H1 (cell line): Measurements from ENCODE around the gene ACAD10. TPM values are rescaled to one million over a fixed set of nuclear protein-coding genes. Genes with fewer than 3 reads are reported as not detected.

Experiments
- CTCF ChIA-PET: fragments of 300-600 bp; sonication (Branson Sonifier 250); formaldehyde crosslinking; loops from one replicate; lab custom pipeline; 2021; ENCODE audit not compliant: partially characterized antibody; lab: Charles Lee
- POLR2A ChIA-PET: fragments of 300-600 bp; sonication (Branson Sonifier 250); formaldehyde crosslinking; loops from one replicate; lab custom pipeline; 2021; ENCODE audit warnings: inconsistent platforms; ENCODE audit not compliant: partially characterized antibody; lab: Charles Lee
- DNase-seq, 2 experiments: peaks; one replicate each; pipeline versions ENCODE4 v3.0.0 to v3.0.0-alpha.2; 2010 to 2022; ENCODE audit warnings: low spot score in 2 of 2, low read depth in 1 of 2, mixed read lengths in 1 of 2
- FAIRE-seq: peaks from 2 replicates; lab custom pipeline; 2011; peaks lifted over from hg19 to GRCh38; lab: Jason Lieb, UNC
- H2AFZ ChIP-seq: 2 replicates; pipeline ENCODE4 v1.8.1; 2012; ENCODE audit warnings: low read length, inconsistent platforms
- H2AK5ac ChIP-seq: 2 replicates; pipeline ENCODE4 v1.6.1; 2013; ENCODE audit warnings: low read depth, low read length
- H2BK120ac ChIP-seq: replicated peaks from 2 replicates; pipeline ENCODE3; 2013; ENCODE audit warnings: low read depth, low read length, inconsistent platforms
- H2BK12ac ChIP-seq: 2 replicates; pipeline ENCODE4 v1.6.1; 2013; ENCODE audit warnings: low read depth, low read length
- H2BK15ac ChIP-seq: 2 replicates; pipeline ENCODE4 v1.6.1; 2013; ENCODE audit warnings: low read length
- H2BK20ac ChIP-seq: 2 replicates; pipeline ENCODE4 v1.6.1; 2013; ENCODE audit warnings: low read length
- H2BK5ac ChIP-seq: 2 replicates; pipeline ENCODE4 v1.6.1; 2013; ENCODE audit warnings: low read depth, low read length
- H3K14ac ChIP-seq: 2 replicates; pipeline ENCODE4 v1.6.1; 2013; ENCODE audit warnings: inconsistent platforms; ENCODE audit not compliant: insufficient read length
- H3K18ac ChIP-seq: 2 replicates; pipeline ENCODE4 v1.6.1; 2013; ENCODE audit warnings: low read length; ENCODE audit errors: extremely low read depth
- H3K23ac ChIP-seq: 2 replicates; pipeline ENCODE4 v1.6.1; 2013; ENCODE audit warnings: inconsistent platforms; ENCODE audit not compliant: insufficient read length
- H3K23me2 ChIP-seq: 2 replicates; pipeline ENCODE4 v1.6.1; 2013; ENCODE audit warnings: low read depth, low read length
- H3K27ac ChIP-seq: 2 replicates; pipeline ENCODE4 v1.6.1; 2011; ENCODE audit warnings: low read depth, low read length, inconsistent platforms
- H3K27me3 ChIP-seq, 4 experiments: replicated peaks in 1 of 4; 1 replicate in 1 of 4; 2 replicates in 3 of 4; pipeline versions ENCODE4 v1.6.1 to v1.8.1; 2011 to 2013; ENCODE audit warnings: low read length in 3 of 4, mild to moderate bottlenecking in 3 of 4, inconsistent platforms in 2 of 4, mixed read lengths in 2 of 4, moderate library complexity in 1 of 4; ENCODE audit not compliant: control insufficient read depth in 3 of 4, insufficient read depth in 3 of 4; ENCODE audit errors: extremely low read depth in 1 of 4
- H3K36me3 ChIP-seq, 4 experiments: 2 replicates each; pipeline versions ENCODE4 v1.6.1 to v1.8.1; 2011 to 2013; ENCODE audit warnings: mild to moderate bottlenecking in 4 of 4, low read length in 3 of 4, moderate library complexity in 2 of 4, control low read depth in 1 of 4, inconsistent platforms in 1 of 4; ENCODE audit not compliant: insufficient read depth in 4 of 4, control insufficient read depth in 2 of 4
- H3K4ac ChIP-seq: replicated peaks from 2 replicates; pipeline ENCODE3; 2013; ENCODE audit warnings: low read length, low read depth, mixed read lengths, inconsistent platforms; ENCODE audit not compliant: insufficient read length
- H3K4me1 ChIP-seq, 4 experiments: replicated peaks in 1 of 4; 1 replicate in 1 of 4; 2 replicates in 3 of 4; pipeline versions ENCODE4 v1.6.1 to v1.8.1; 2011 to 2013; ENCODE audit warnings: low read length in 3 of 4, inconsistent platforms in 2 of 4, mixed read lengths in 1 of 4; ENCODE audit not compliant: insufficient read depth in 4 of 4, control insufficient read depth in 3 of 4
- H3K4me2 ChIP-seq, 2 experiments: 2 replicates each; pipeline versions ENCODE4 v1.6.1 to v1.8.1; 2011 to 2013; ENCODE audit warnings: low read depth in 2 of 2, low read length in 2 of 2, control low read depth in 1 of 2, inconsistent platforms in 1 of 2, mild to moderate bottlenecking in 1 of 2; ENCODE audit not compliant: insufficient read depth in 1 of 2
- H3K4me3 ChIP-seq, 4 experiments: fragments of 200-600, 300-600 bp in 1 of 4; sonication (generic), shearing (Covaris generic), sonication (Bioruptor Twin) in 1 of 4; 2 replicates each; pipeline versions ENCODE4 v1.5.1 to v1.8.1; 2011 to 2016; ENCODE audit warnings: low read length in 4 of 4, low read depth in 3 of 4, control low read depth in 2 of 4, inconsistent platforms in 2 of 4, mild to moderate bottlenecking in 2 of 4, mixed read lengths in 1 of 4, moderate library complexity in 1 of 4; ENCODE audit not compliant: insufficient read depth in 2 of 4; ENCODE audit errors: extremely low read depth in 1 of 4
- H3K56ac ChIP-seq: replicated peaks from 2 replicates; pipeline ENCODE3; 2013; ENCODE audit warnings: low read depth, mild to moderate bottlenecking, mixed read lengths, low read length, inconsistent platforms; ENCODE audit not compliant: insufficient read length
- H3K79me1 ChIP-seq: 2 replicates; pipeline ENCODE4 v1.6.1; 2013; ENCODE audit warnings: low read depth, low read length, control low read depth
- H3K79me2 ChIP-seq, 2 experiments: 2 replicates each; pipeline versions ENCODE4 v1.6.1 to v1.8.1; 2012 to 2013; ENCODE audit warnings: low read length in 2 of 2, mild to moderate bottlenecking in 2 of 2, inconsistent platforms in 1 of 2; ENCODE audit not compliant: insufficient read depth in 2 of 2, control insufficient read depth in 1 of 2
- H3K9ac ChIP-seq, 4 experiments: replicated peaks in 1 of 4; 1 replicate in 1 of 4; 2 replicates in 3 of 4; pipeline versions ENCODE4 v1.6.1 to v1.8.1; 2011 to 2013; ENCODE audit warnings: low read depth in 3 of 4, low read length in 3 of 4, control low read depth in 2 of 4, mild to moderate bottlenecking in 2 of 4, moderate library complexity in 2 of 4, inconsistent platforms in 1 of 4; ENCODE audit errors: extremely low read depth in 1 of 4
- H3K9me3 ChIP-seq, 2 experiments: 2 replicates each; pipeline versions ENCODE4 v1.6.1 to v1.8.1; 2012 to 2013; ENCODE audit warnings: mild to moderate bottlenecking in 2 of 2, moderate library complexity in 2 of 2, control low read depth in 1 of 2, inconsistent platforms in 1 of 2, low read depth in 1 of 2, low read length in 1 of 2, mixed read lengths in 1 of 2; ENCODE audit not compliant: insufficient read depth in 2 of 2
- H4K20me1 ChIP-seq, 2 experiments: replicated peaks in 1 of 2; 2 replicates each; pipeline versions ENCODE3 to v1.8.1; 2011 to 2013; ENCODE audit warnings: inconsistent platforms in 2 of 2, low read length in 2 of 2, mild to moderate bottlenecking in 1 of 2; ENCODE audit not compliant: insufficient read depth in 2 of 2, control insufficient read depth in 1 of 2
- H4K5ac ChIP-seq: 2 replicates; pipeline ENCODE4 v1.6.1; 2013; ENCODE audit warnings: low read length, low read depth, mixed read lengths, inconsistent platforms; ENCODE audit not compliant: insufficient read length
- H4K8ac ChIP-seq: 2 replicates; pipeline ENCODE4 v1.8.0; 2013; ENCODE audit warnings: mild to moderate bottlenecking, moderate library complexity, low read length, inconsistent platforms; ENCODE audit not compliant: insufficient read depth; ENCODE audit errors: extremely low read depth
- H4K91ac ChIP-seq: replicated peaks from 2 replicates; pipeline ENCODE3; 2013; ENCODE audit warnings: low read length, mixed read lengths, inconsistent platforms; ENCODE audit not compliant: insufficient read length
- ASH2L ChIP-seq: fragments of 200-600, 300-600 bp; sonication (generic); IDR thresholded peaks from one replicate; pipeline ENCODE4 v1.7.1; 2017; ENCODE audit warnings: low read length
- EP300 ChIP-seq, 2 experiments: IDR thresholded peaks; 1 replicate in 1 of 2; 2 replicates in 1 of 2; pipeline ENCODE4 v1.6.1; 2011 to 2012; ENCODE audit warnings: low read depth in 2 of 2, low read length in 2 of 2, mild to moderate bottlenecking in 2 of 2, borderline replicate concordance in 1 of 2, inconsistent platforms in 1 of 2, moderate library complexity in 1 of 2
- KDM4A ChIP-seq: IDR thresholded peaks from one replicate; pipeline ENCODE4 v1.7.1; 2012; ENCODE audit warnings: low read depth, mild to moderate bottlenecking, moderate library complexity, low read length, inconsistent platforms; ENCODE audit not compliant: severe bottlenecking
- MAFK ChIP-seq: IDR thresholded peaks from 2 replicates; pipeline ENCODE4 v1.6.1; 2012; ENCODE audit warnings: low read depth, mild to moderate bottlenecking, improper control_type of control experiment, low read length
- PHF8 ChIP-seq: fragments of 200-600 bp; sonication (generic); conservative IDR thresholded peaks from 2 replicates; pipeline ENCODE4 v1.7.1; 2012; ENCODE audit warnings: low read depth, mild to moderate bottlenecking, inconsistent platforms, low read length, moderate library complexity
- POU5F1 ChIP-seq: IDR thresholded peaks from 2 replicates; pipeline ENCODE4 v1.6.1; 2011; ENCODE audit warnings: low read depth, mild to moderate bottlenecking, low read length, moderate library complexity
- SAP30 ChIP-seq: fragments of 300-600 bp; sonication (generic); IDR thresholded peaks from 2 replicates; pipeline ENCODE4 v1.7.1; 2012; ENCODE audit warnings: low read length, moderate library complexity, mild to moderate bottlenecking, inconsistent platforms; ENCODE audit not compliant: insufficient read depth, insufficient replicate concordance
- SIX5 ChIP-seq: IDR thresholded peaks from 2 replicates; pipeline ENCODE4 v1.6.1; 2011; ENCODE audit warnings: mild to moderate bottlenecking, low read depth, low read length
- SP1 ChIP-seq: IDR thresholded peaks from 2 replicates; pipeline ENCODE4 v1.6.1; 2011; ENCODE audit warnings: low read depth, low read length
- YY1 ChIP-seq: IDR thresholded peaks from 2 replicates; pipeline ENCODE4 v1.6.1; 2011; ENCODE audit warnings: low read depth, mild to moderate bottlenecking, low read length
- WGBS, 2 experiments: shearing (Covaris generic) in 1 of 2; methylation state at CpG; one replicate each; pipeline versions ENCODE4 v1.1.6 to v1.1.7; 2013 to 2015; ENCODE audit warnings: low lambda C conversion rate in 2 of 2, mixed read lengths in 2 of 2, inconsistent platforms in 1 of 2, low coverage in 1 of 2, missing lambda C conversion rate in 1 of 2; ENCODE audit not compliant: insufficient replicate concordance in 2 of 2, insufficient coverage in 1 of 2, insufficient read length in 1 of 2; ENCODE audit errors: extremely low coverage in 1 of 2, missing lambda C conversion rate in 1 of 2; 5-methylcytosine and 5-hydroxymethylcytosine counted together
- polyA plus RNA-seq, 7 experiments: library from polyadenylated mRNA; depleted of rRNA in 3 of 7; stranded (reverse) in 5 of 7; unstranded in 2 of 7; fragments of >200 nt in 5 of 7; fragments of 200-250 nt in 2 of 7; gene quantifications; 1 replicate in 5 of 7; 2 replicates in 1 of 7; 4 replicates in 1 of 7; pipeline versions ENCODE4 v1.2.1 to v1.2.3, GENCODE V29; 2011 to 2013; ENCODE audit warnings: missing spikeins in 2 of 7, mixed read lengths in 2 of 7
- total RNA-seq: library from RNA; stranded (reverse); fragmentation: NEBNext Ultra II Directional; extraction: Animal tissue kit (Norgen Biotek cat#: 25700); gene quantifications from 2 replicates; pipeline ENCODE4 v1.2.1, GENCODE V29; 2021
- TF ChIP-seq, protein P1 (sequence below): IDR thresholded peaks from 2 replicates; pipeline ENCODE4 v1.6.1; 2011; ENCODE audit warnings: low read length, improper control_type of control experiment
- TF ChIP-seq, protein P2 (sequence below): IDR thresholded peaks from 2 replicates; pipeline ENCODE4 v1.6.1; 2012; ENCODE audit warnings: inconsistent platforms

Gene ACAD10
- total and polyA plus RNA-seq, 2 of the 8 experiments (the other 6 are each of a cell fraction or from before 2014, with no cell fraction given) = 17.3 to 23.3 TPM

DNA sequence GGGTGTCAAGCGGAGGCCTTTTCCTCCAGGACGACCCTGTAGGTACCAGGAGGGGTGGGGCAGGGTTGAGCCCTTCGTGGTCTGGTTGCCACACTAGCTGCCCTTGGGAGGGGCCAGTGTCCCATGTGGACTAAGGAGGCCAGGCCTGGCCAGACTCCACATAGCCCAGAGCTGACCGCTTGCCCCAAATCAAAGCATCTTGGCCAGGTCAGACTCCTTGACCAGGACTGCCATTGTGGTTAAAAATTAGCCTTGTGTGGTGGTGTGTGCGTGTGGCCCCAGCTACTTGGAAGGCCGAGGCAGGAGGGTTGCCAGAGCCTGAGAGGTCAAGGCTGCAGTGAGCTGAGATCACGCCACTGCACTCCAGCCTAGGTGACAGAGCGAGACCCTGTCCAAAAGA, 105.7 kb downstream of the ACAD10 start:
- DNase-seq (no peak), FAIRE-seq (no peak)
- H3K36me3 ChIP-seq = peaks cover 3 to 24% (median 17%) of the 10 kb centered on the region in 4 experiments; a peak in 7 of 8 replicates
- no peaks in the 10 kb centered on the region for H3K79me2 ChIP-seq
- 93% methylated on average over 8 of the region's 8 CpGs; no CpG with 5 or more reads in 1 of the 2 experiments for WGBS, 2 experiments
- no peaks in the 10 kb centered on the region for H3K23me2 ChIP-seq
- no peak overlapping the region for H2BK12ac ChIP-seq
- H3K4me2 ChIP-seq = no peak overlapping the region
- H2AK5ac ChIP-seq = no peak overlapping the region
- ChIA-PET POLR2A (interaction anchor here (0.6 to 2.4 kb wide), 3 partner anchors 14 to 191 kb away, joined by 3 to 5 read pairs (median 4); partner anchors contain the start of gene ALDH2), CTCF (interaction anchor here (0.6 to 11.1 kb wide), 7 partner anchors 14 to 47 kb away, joined by 3 to 90 read pairs (median 3); no protein-coding TSS in a partner anchor)
- no peaks in the 10 kb centered on the region for H3K4me1 ChIP-seq
- H3K14ac ChIP-seq = no peak overlapping the region
- no peak overlapping the region for H4K8ac ChIP-seq
- H2BK120ac ChIP-seq = no peak overlapping the region
- no peak overlapping the region for H3K23ac ChIP-seq
- no peak overlapping the region for H3K27ac ChIP-seq
- no peaks in the 10 kb centered on the region for H3K79me1 ChIP-seq
- H2BK20ac ChIP-seq = no peak overlapping the region
- H4K91ac ChIP-seq = no peak overlapping the region
- no peak overlapping the region for H3K9ac ChIP-seq
- H3K18ac ChIP-seq = no peak overlapping the region
- no peak overlapping the region for H4K5ac ChIP-seq
- H2BK15ac ChIP-seq = no peak overlapping the region
- no peak overlapping the region for H2BK5ac ChIP-seq
- H3K27me3 ChIP-seq = no peaks in the 10 kb centered on the region
- no peak overlapping the region for H3K4ac ChIP-seq
- H3K4me3 ChIP-seq = no peak overlapping the region
- H2AFZ ChIP-seq = no peak overlapping the region
- H3K9me3 ChIP-seq = no peaks in the 10 kb centered on the region
- peaks cover 0 to 3% of the 10 kb centered on the region in 2 experiments for H4K20me1 ChIP-seq
- no peak overlapping the region for H3K56ac ChIP-seq
- TF ChIP-seq YY1 (no peak), SIX5 (no peak), EP300 (IDR thresholded peaks at IDR 0.05; ENCODE audit: borderline replicate concordance in 1 of 2, low read depth in 2 of 2, low read length in 2 of 2) (no peak), POU5F1 (no peak), SP1 (no peak), PHF8 (no peak), SAP30 (no peak), MAFK (no peak), KDM4A (no peak), ASH2L (no peak)
- TF ChIP-seq, protein P1, sequence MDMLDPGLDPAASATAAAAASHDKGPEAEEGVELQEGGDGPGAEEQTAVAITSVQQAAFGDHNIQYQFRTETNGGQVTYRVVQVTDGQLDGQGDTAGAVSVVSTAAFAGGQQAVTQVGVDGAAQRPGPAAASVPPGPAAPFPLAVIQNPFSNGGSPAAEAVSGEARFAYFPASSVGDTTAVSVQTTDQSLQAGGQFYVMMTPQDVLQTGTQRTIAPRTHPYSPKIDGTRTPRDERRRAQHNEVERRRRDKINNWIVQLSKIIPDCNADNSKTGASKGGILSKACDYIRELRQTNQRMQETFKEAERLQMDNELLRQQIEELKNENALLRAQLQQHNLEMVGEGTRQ = no peak
- TF ChIP-seq, protein P2, sequence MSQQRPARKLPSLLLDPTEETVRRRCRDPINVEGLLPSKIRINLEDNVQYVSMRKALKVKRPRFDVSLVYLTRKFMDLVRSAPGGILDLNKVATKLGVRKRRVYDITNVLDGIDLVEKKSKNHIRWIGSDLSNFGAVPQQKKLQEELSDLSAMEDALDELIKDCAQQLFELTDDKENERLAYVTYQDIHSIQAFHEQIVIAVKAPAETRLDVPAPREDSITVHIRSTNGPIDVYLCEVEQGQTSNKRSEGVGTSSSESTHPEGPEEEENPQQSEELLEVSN = no peak
